ENCODE data around the gene OXER1.

Gene OXER1

DNA sequence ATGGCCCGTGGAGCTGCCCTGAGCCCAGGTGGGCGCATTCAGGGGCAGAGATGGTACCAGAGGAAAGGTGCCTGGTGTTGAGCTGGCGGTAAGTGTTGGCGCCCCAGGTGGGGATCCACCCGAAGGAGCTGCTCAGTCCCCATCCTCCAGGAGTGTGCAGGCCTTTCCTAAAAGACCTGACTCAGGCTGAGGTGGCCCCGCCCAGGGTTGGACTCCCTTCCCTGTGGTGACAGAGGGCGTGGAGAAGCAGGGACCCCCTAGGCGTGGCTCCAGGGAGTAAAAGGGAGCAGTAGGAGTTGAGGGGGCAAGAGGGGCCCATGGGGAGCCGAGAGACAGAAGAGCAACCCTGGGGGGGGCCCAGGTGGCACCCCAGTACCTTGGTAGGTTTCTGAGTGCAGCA, 2.4 kb downstream of the OXER1 start:
- Histone ChIP-seq H3K36me3 (ENCODE audit: control insufficient read depth, insufficient read depth, low read length) (no peaks in the 10 kb centered on the region), H3K4me3 (replicated peaks; ENCODE audit: low read depth, low read length) (no peak overlapping the region), H3K27me3 (replicated peaks; ENCODE audit: control insufficient read depth, insufficient read depth, low read length) (no peaks in the 10 kb centered on the region)
- TF ChIP-seq, protein P1, sequence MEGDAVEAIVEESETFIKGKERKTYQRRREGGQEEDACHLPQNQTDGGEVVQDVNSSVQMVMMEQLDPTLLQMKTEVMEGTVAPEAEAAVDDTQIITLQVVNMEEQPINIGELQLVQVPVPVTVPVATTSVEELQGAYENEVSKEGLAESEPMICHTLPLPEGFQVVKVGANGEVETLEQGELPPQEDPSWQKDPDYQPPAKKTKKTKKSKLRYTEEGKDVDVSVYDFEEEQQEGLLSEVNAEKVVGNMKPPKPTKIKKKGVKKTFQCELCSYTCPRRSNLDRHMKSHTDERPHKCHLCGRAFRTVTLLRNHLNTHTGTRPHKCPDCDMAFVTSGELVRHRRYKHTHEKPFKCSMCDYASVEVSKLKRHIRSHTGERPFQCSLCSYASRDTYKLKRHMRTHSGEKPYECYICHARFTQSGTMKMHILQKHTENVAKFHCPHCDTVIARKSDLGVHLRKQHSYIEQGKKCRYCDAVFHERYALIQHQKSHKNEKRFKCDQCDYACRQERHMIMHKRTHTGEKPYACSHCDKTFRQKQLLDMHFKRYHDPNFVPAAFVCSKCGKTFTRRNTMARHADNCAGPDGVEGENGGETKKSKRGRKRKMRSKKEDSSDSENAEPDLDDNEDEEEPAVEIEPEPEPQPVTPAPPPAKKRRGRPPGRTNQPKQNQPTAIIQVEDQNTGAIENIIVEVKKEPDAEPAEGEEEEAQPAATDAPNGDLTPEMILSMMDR (IDR thresholded peaks at IDR 0.05; ENCODE audit: insufficient read depth, low read length, poor library complexity, severe bottlenecking): no peak
- DNase-seq (ENCODE audit: extremely low read depth, insufficient read length): no peak

DNA sequence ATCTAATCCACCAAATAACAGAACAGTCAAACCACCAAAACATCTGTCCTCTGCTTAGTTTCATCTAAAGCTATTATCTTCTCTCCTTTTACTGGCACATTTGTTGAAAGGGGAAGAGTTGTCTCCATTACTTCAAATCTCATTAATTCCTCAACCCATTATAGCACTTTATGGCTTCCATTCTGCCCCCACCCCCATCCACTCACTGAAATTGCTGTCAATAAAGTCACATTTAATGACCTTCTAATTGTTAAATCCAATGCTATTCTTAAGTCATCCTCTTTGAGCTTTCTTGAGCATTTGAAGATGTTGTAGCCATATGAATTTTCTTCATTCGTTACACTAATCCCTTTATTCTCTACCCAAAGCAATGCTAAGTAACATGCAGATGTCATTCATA, 5.2 kb downstream of the OXER1 start:
- H3K36me3 ChIP-seq (ENCODE audit: control insufficient read depth, insufficient read depth, low read length): no peaks in the 10 kb centered on the region; the same call in 1 of the 2 replicates
- TF ChIP-seq, protein P1 (IDR thresholded peaks at IDR 0.05; ENCODE audit: insufficient read depth, low read length, poor library complexity, severe bottlenecking): no peak
- H3K4me3 ChIP-seq (replicated peaks; ENCODE audit: low read depth, low read length): no peak overlapping the region
- no peak for DNase-seq (ENCODE audit: extremely low read depth, insufficient read length)
- H3K27me3 ChIP-seq (replicated peaks; ENCODE audit: control insufficient read depth, insufficient read depth, low read length): no peaks in the 10 kb centered on the region

DNA sequence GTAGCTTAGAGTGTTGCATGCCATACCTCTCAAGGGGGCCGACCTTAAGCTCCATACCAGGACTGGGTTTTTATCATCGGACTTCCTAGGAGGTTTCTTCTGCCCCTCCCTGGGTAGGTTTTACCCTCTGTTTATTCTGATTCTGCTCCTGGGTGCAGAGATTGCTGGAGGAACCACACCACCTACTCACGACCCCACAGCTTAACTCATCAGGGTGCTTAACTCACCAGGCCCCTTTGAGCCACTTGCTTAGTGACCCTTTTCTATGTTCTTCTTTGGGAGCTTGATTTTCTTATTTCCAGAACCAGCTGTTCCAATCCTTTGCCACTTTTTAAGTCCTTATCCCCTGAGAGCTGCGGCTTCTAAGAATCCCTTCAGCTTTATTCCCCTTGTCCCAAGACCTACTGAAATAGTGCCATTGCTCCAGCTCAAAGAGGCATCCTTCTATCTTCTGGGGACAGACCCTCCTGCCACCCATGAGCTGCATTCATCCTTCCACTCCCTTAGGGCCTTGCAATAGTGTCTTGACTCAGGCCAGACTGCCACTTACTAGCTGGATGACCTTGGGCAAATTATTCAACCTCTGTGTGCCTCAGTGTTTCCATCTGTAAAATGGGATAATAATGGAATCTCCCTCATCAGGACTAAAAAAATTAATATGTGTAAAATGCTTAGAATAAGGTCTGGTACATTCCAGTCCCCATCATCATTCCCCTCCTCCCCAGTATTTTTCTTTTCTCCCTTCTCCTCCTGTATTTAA, 5.8 kb downstream of the OXER1 start:
- Histone ChIP-seq H3K36me3 (ENCODE audit: control insufficient read depth, insufficient read depth, low read length) (no peaks in the 10 kb centered on the region; the same call in 1 of the 2 replicates), H3K4me3 (replicated peaks; ENCODE audit: low read depth, low read length) (no peak overlapping the region), H3K27me3 (replicated peaks; ENCODE audit: control insufficient read depth, insufficient read depth, low read length) (no peaks in the 10 kb centered on the region)
- TF ChIP-seq, protein P1 (IDR thresholded peaks at IDR 0.05; ENCODE audit: insufficient read depth, low read length, poor library complexity, severe bottlenecking): no peak
- no peak for DNase-seq (ENCODE audit: extremely low read depth, insufficient read length)

DNA sequence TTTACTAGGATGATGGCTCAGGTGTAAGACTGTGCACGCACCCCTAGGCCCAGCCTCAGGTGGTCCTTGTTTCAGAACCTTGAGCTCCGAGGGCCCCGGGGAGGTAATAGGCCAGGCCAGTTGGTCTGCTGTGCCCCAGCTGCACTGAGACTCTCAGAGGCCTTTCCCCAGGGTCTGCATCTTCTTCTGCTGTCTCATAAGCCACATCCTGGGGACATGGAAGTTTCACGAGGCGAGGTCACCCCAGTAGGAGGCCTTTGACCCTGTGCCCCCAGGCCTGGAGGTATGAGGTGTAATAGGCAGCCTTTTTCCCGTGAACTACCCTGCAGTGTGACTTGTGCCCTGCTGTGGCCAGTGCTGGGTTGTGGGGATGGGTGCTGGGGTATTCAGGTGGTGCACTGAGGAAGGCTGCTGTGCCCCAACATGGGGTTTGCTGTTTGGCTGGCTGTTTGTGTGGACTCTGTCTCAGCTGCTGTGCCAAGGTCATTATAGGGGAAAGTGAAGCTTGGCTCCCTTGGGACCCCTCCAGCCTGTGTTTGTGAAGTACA, 6.9 kb downstream of the OXER1 start:
- Histone ChIP-seq H3K27me3 (replicated peaks; ENCODE audit: control insufficient read depth, insufficient read depth, low read length) (no peaks in the 10 kb centered on the region), H3K4me3 (replicated peaks; ENCODE audit: low read depth, low read length) (no peak overlapping the region), H3K36me3 (ENCODE audit: control insufficient read depth, insufficient read depth, low read length) (no peaks in the 10 kb centered on the region; the same call in 1 of the 2 replicates)
- no peak for DNase-seq (ENCODE audit: extremely low read depth, insufficient read length)
- TF ChIP-seq, protein P1 (IDR thresholded peaks at IDR 0.05; ENCODE audit: insufficient read depth, low read length, poor library complexity, severe bottlenecking): no peak

DNA sequence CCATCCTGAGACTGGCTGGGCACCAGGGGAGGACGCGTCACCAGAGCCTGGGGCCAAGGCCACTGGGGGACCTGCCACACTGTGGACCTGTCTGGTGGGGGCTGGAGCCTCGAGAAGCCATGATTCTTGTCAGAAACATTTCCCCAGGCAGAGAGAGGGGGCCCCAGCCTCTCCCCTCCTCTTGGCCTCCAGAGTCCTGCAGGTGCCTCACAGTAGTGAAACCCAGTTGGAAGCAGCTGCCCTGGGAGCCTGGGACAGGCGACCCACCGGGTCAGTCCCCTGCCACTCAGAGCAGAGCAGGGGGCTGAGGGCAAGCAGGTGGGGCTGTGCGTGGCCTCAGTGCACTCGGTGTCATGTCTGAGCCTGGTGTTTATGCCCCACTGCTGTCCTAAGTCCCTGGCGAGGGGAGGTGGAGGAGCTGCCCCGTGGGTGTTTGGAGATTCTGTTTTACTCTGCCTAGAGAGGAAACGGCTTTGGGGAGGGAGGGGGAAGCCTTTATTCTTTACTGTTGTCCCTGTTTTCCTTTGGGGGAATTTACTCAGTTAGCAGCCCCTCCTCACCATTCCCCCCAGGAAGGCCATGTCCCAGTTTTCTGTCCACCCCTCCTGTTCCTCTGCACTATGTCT, 7.7 kb downstream of the OXER1 start:
- Histone ChIP-seq H3K4me3 (replicated peaks; ENCODE audit: low read depth, low read length) (no peak overlapping the region), H3K27me3 (replicated peaks; ENCODE audit: control insufficient read depth, insufficient read depth, low read length) (no peaks in the 10 kb centered on the region), H3K36me3 (ENCODE audit: control insufficient read depth, insufficient read depth, low read length) (no peaks in the 10 kb centered on the region; the same call in 1 of the 2 replicates)
- DNase-seq (ENCODE audit: extremely low read depth, insufficient read length): no peak
- TF ChIP-seq, protein P1 (IDR thresholded peaks at IDR 0.05; ENCODE audit: insufficient read depth, low read length, poor library complexity, severe bottlenecking): no peak
